HG03571 (cell line): ENCODE results near the gene PYGL.
"Not testable (repeated sequence)": the region's sequence is repeated elsewhere in the genome, so short reads cannot be mapped to it uniquely, and the experiment has no call there.

ENCODE experiments used
- ATAC-seq: cut with Tn5 transposase; IDR thresholded peaks from one replicate; pipeline ENCODE4 v1.9.1; 2021; ENCODE audit not compliant: unreplicated experiment

PYGL gene

DNA sequence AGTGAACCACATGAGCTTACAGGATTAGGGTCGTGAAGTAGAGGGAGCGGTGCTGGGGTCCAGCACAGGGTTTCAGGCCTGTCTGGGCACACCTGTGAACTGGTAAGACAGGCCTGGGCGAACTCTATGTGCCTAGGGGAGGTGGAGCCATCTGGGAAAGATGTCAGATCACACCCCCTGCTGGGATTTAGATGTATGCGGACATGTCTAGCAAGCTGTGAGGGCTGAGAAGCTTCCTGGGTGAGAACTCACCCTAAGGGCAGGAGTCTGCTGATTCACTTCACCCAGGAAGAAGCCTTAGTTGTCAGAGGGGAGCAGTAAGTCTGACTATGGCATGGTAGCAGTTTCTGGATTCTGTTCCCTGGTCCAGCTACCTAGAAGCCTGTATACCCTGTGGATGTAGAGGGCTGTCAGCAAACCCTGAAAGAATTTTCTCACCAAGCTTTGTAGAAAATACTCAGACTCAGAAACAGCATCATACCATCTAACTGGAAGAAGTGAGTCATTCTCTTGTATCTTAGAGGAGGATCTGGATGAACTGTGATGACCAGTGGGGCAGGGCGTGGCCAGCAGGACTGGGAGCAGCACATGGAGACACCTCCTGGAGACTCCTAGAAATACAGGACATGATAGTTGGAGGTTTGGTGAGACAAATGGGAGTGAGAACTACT, 11.2 kb upstream of the PYGL start:
- ATAC-seq: no peak

DNA sequence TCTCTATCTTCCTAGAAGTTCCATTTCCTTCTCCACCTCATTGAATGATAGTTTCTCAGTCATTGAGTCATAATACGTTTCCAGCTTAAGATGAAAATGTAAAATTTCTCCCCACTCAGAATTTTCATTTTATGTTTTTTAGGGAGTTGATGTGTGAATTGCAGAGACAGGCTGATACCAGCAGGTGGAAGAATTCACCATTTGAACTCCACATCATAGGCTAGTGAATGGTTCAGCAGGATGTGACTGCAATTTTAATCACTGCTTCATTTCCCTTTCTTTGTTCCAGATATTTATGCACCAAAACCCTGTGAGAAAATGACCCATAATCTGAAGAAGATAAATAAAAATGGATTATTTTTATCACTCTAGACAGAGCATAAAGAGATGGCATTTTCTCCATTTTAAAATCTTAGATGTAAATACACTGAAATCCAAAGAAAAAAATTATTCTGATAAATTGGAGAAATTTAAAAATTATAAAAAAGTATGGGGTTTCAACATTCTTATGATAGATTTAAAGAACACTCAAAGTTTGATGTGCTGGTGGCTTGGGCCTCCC, 10.6 kb upstream of the PYGL start:
- ATAC-seq: no peak

DNA sequence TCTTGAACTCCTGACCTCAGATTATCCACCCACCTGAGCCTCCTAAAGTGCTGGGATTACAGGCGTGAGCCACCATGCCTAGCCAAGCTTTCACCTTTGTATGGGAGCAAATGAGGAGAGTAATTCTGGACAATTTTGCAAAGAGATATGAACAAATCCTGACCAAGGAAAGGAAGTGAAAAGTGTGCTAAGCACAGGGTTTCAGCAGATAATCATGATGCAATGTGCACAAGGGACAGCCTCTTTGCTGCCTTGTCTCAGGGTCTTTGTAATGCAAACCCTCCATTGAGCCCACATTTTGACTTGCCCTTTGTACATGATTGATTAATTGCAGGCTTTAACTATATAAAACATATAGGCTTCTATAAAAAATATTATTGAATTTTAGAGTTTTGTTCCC, 9.2 kb upstream of the PYGL start:
- no peak for ATAC-seq

DNA sequence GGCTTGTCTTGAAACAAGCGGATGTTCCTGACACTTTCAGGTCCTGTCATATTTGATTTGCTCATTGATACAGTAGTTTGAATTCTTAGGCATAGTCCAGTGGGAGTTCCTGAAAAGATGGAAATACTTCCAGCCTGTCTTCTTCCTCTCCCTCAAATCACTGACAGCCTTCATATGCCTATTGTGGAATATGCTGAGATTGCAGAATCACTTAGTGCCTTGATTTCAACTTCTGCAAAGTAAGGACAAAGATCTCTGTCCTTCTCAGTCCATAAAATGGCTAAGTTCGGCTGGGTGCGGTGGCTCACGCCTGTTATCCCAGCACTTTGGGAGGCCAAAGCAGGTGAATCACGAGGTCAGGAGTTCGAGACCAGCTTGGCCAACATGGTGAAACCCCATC, 6.7 kb upstream of the PYGL start:
- ATAC-seq: no peak

DNA sequence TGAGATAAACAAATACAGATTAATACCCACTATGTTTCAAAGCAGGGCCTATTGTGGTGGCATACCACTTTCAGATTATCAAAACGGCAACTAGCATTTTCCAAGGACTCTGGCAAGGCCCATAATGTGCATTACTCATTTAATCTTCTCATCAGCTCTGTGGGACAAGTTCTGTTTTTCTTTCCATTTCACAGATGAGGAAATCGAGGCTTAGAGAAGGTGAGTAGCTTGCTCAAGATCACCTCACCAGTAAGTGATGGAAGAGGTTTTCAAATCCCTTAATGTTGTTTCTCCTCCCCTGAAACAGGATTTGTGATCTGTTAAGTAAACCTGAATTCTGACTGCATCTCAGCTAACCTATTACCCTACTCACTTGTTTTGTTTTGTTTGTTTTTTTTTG, 3.9 kb upstream of the PYGL start:
- ATAC-seq: no peak

DNA sequence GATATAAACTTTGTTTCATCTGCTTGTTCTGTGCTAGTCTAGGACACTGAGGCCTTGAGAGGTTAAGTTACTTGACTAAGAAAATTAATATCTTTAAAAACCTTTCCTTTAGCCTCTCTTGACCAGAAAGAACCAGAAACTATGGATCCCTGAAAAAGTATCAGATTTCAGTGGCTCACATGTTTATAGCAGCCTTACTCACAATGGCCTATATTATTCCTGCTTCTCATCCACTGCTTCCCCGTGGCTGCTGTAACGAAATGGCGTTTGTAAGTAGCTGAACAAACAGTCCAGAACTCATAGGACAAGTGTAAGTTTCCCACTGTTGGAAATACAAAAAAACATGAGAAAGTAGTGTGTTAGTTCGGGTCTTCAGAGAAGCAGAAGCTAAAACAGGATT, 3.2 kb upstream of the PYGL start:
- ATAC-seq: no peak

DNA sequence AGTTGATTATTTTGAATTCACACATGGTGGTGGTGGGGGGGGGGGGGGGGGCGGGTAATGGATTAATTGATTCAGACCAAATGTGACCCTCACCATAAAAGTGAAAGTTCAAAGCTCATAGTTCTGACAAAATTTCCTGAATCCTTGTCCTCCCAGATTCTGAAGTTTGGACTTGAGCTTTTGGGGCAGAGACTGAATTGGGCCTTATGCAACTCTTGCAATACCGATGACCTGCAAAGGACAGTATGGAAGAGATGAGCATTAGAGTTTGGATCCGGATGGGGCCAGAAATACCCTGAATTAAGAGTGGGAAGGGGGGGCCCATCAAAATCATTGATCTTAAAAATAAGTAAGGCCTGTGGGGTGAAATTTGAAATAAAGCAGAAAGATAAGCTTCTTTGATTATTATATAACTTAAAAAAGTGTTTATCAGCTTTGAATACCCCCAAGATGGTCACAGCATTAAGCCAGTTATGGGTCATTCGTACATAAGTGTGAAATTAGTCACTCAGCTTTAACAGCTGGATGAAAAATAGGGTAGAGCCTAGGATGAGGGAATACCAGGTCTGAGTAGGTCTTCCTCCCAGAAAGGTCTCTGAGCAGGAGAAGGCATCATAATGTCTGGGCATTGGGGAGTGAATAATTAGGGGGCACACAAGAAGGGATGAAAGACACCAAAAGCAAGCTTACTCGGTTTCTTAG, 2.1 kb upstream of the PYGL start:
- no peak for ATAC-seq

DNA sequence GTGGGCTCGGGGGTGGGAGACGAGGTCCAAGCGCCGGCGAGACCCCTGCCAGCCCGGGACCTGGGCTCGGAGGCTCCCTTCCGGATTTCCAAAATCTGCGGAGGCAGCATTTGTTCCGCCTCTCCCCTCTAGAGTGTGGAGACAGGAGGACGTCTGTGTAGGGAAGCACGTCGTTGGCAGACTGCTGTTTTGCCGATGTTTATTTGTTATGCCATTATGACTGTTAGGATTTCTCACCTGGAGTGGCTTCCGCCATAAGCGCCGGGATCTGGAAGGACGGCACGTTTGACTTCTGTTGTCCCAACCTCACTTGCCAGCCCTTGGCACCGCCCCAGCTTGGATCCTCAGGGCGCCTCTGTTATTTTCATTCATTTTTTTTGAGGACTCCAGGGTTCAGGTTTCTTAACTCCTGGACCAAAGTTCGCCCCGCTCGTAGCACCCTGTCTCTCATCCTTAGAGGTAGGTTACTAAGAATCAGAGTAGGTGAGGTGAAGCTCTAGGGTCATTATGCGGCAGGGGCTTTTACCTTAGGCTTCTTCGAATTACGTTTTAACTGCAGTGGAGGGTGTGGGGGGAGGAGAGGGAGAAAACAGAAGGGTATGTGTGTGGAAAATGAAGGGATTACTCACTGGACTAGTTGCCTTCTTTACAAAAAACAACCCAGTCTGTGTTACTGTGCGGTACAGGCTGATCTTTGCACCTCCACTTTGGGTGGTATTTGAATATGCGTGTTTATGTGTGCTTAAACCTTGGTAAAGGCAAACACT, 547 bp upstream of the PYGL start:
- ATAC-seq: no peak

DNA sequence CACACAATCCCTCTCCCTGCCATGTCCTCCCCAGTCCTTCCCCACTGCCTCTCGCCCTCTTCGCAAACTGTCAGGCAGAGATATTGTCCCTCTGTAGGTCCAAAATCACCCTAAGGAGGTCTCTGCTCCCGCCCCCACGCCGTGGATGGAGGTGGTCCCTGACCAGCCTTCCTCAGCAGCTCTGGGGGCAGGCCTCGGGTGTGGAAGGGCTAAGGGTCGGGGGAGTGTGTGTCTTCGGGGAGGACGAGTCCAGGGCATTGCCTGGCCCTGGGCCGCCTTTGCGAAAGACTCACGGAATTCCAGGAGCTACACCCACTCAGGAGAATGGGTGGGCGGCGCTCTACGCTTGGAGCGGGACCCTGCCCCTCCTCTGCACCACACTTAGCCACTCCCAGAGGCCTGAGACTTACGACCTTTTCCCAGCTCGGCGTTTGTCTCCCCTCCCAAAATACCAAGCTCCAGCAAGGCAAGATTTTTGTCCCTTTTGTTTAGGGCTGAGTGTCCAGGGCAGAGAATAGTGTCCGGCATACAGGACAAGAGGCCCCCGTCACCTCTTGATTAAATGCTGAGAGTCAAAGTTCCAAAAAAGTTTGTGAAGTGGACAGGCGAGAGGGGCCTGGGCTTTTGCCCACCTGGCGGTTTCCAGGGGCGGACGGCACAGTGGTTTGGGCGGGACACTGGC, 881 bp downstream of the PYGL start:
- ATAC-seq: no peak

DNA sequence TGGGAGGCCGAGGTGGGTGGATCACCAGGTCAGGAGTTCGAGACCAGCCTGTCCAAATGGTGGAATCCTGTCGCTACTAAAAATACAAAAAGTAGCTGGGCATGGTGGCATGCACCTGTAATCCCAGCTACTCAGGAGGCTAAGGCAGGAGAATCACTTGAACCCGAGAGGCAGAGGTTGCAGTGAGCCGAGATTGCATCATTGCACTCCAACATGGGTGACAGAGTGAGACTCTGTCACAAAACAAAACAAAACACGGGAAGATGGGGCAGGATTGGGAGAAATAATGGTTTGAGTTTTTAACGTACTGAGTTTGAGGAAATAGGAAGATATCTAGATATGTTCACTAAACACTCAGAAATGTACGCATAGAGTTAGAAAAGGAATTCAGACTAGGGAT, 2.6 kb downstream of the PYGL start:
- ATAC-seq: not testable (repeated sequence)

DNA sequence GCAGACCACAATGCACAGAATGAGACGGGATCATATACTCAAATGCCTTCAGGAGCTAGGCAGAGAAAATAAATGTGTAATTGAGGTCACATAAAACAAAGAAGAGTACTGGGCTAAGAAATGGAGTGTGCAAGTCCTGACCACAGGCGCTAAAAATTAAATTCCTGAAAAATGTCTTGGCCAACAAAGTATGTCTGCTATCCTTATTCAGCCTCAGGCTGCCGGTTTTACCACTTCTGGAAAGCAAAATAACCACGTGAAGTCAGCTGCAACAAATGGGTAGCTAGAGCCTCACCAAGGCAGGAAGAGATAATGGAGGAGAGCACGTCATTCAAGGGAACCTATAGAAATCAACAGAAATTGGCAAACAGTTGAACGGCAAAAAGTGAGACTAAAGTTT, 3.1 kb downstream of the PYGL start:
- ATAC-seq: no peak

DNA sequence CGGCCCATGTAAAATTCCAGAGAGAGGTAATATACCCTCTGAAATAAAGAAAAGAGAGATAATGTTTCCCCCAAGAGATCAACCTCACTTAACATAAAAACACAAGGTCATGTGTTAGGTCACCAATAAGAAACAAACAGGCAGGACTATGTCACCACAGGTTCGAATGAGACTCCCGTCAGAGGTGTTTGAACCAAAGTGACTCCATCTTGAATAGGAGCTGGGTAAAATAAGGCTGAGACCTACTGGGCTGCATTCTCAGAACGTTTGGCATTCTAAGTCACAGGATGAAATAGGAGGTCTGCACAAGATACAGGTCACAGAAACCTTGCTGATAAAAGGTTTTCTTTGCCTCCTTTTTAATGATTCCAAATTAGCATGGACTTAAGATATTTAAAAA, 6.5 kb downstream of the PYGL start:
- no peak for ATAC-seq

DNA sequence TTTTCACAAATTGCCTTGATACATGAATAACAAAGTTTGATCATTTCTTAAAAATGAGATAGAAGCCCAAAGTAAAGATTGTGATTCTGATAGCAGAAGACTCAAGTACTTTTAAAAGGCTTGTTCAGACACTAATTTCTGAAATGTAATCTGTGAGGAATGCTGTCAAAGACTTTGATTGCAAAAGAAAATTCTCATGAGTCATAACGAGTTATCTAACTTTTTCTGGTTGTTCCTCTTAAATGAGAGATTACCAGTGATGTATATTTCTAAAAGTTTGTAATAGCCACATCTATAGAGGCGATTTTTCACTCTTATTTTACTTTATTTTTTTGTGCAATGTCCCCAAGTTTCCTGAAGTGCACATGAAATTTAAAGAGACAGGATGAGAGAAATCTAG, 7.0 kb downstream of the PYGL start:
- no peak for ATAC-seq

DNA sequence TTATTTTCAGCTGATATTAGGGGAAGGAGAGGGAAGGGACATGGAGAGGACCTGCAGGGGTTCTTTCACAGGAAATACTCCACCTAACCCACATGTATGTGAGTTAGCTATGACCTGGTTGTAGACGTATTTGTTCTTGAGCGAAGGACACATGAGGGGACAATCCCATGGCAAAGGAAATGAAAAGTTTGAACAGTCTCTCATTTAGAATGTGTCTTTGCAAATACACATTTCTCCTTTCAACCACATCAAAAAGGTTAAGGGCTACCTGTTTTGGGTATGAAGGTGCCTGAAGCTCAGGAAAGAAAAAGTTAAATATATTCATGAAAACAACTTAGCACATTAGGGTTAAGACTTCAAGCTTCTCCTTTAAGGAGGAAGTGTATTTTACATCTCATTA, 7.4 kb downstream of the PYGL start:
- no peak for ATAC-seq

DNA sequence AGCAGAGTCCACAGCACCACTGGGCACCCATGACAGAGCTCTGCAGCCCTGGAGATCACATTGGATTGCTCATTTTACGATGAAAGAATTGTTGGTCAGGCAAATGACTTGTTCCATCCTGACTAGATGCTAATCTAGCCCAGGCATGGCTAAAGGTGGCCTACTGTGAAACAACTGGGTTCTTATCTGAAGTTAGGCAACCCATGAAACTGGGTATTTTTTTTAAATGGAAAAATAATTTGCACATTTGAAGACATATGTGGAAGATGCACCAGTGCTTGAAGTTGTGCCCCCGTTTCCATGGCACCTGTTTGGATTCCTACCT, 8.3 kb downstream of the PYGL start:
- ATAC-seq: no peak

DNA sequence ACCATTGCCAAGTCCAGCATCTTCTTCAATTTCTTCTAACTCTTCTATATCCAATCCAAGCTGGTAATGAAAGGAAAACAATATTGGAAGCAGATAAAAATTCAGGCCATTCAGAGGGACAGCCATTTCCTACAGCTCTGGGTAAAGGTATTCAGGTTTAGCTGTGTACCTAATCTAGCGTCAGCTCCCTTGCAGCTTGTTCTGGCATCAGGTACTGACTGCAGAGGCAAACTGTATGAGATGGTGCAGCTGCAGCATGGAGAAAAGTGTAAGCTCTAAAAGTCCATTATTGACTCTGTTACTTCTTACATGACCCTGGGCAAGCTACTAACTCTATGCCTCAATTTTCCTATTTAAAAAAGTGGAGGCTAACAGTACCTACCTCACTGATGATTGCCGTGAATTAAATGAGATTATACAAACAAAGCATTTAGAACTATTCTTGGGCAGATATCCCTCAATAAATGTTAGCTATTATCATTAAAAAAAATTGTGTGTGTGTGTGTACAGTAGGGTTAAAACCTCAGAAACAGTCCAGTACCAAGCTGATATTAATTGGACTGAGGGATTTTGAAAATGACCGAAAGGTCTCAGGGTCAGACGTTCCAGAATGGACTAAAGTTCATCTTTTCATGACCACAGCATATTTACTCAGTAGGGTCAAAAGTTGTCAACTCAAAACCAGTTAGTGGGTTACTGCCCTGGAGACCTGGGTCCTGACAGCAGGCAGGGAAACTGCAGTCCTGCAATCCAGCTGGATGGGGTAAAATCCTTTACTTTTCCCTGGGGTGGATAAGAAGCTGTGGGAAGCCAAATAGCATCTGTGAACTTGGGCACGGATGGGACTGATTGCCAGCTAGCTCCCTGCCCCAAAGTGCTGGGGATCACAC, 8.9 kb downstream of the PYGL start:
- no peak for ATAC-seq

DNA sequence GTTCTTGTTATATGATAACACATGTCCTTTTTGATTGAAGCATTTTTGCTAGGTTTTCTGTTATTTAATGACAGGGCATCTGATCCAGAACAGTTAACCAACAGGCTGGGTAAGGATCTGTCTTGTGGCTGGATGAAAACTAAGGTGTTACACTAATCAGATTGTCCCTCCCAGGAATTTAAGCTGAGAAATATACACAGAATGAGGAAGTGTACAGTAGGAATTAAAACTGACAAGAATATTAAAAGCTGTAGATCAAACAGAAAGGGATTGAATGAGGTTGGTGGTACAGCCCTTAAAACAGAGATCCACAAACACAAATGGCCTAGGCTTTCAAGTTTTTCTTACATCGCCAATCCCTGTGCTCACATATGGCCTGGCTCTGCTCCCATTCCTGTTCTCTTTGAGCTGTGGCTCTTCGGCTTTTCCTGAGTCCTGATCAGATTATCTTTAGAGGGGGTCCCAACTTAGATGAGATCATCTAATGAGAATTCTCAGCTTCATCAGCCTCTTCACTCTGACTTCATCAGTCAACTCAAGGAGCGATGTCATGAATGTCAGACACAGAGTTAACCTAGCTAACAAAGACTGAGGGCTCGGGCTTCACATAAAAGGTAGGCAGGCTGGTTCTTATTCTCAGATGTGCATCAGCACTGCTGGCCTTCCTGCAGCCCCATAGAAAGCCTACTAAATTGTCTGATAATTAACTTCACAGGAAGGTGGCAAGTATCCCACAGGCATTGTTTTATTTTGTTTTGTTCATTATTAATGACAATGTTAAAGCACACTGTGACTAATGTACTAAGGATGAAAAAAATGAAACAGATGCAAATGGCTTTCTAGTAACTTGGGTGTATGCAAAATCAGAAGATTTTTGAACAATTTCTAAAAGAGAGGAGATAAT, 11.4 kb downstream of the PYGL start:
- no peak for ATAC-seq

DNA sequence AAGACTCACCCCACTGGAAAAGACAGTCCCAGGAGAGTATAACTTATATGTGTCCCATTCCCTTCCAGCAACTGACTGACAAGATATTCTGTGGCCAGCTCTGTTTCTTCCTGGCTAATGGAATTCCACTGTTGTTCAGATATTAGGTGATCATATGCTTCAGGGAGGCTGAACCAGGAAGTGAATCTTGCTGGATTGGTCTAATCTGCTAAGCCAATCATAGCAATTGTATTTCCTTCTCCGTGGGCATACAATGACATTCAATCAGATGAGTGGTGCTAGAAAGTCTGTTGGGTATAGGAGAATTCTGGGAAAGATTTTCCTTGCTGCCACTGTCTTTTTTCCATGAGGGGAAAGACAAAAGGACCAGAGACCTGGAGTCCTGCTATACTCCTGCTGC, 12.1 kb downstream of the PYGL start:
- no peak for ATAC-seq

DNA sequence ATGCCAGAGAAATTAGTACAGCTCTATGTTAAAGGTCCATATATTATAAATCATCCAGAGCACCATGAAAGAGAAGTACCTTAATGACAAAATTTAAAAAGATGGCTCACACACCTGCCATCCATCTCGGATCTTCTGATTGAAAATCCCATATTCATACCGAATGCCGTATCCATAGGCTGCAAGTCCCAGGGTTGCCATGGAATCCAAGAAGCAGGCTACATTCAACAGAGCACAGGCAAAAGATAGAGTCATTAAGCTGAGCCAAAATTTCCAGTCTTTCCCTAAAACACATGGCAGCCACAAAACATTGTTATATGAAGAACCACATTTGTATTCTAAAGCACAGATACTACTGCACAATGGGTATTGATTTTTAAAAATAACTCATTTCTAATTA, 12.7 kb downstream of the PYGL start:
- ATAC-seq: no peak

DNA sequence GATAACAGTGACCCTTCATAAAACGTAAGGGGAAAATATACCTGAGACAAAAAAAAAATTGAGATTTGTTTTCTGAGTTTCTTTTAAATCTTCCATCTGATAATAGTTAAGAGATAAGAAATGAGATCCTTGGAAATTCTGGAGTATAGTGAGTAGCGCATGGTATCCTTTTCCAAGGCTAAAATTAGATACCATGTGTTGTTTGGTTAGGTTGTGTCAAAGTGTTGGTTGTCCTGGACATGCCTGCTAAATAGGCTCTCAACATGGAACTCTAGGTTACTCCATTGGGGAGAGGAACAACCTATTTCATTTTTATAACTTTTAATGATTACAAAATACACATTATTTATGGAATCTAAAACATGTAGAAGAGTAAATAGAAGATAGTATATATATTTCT, 14.8 kb downstream of the PYGL start:
- no peak for ATAC-seq
